Astrocyte (in vitro differentiated cells and primary cell): ENCODE measurements around the gene MMP14.

Source experiments
- EZH2 ChIP-seq: IDR thresholded peaks from 2 replicates; pipeline ENCODE4 v1.6.1; 2012; ENCODE audit warnings: mild to moderate bottlenecking, low read length, inconsistent platforms; ENCODE audit not compliant: insufficient read depth
- TF ChIP-seq, protein P1 (sequence below): IDR thresholded peaks from 2 replicates; pipeline ENCODE4 v1.5.1; 2011; ENCODE audit warnings: low read depth, mild to moderate bottlenecking, inconsistent platforms, low read length, moderate library complexity; ENCODE audit not compliant: insufficient read depth

GRCh38 chr14:22811722-22812121 lies 24.7 kb upstream of the MMP14 start:
- TF ChIP-seq, protein P1, sequence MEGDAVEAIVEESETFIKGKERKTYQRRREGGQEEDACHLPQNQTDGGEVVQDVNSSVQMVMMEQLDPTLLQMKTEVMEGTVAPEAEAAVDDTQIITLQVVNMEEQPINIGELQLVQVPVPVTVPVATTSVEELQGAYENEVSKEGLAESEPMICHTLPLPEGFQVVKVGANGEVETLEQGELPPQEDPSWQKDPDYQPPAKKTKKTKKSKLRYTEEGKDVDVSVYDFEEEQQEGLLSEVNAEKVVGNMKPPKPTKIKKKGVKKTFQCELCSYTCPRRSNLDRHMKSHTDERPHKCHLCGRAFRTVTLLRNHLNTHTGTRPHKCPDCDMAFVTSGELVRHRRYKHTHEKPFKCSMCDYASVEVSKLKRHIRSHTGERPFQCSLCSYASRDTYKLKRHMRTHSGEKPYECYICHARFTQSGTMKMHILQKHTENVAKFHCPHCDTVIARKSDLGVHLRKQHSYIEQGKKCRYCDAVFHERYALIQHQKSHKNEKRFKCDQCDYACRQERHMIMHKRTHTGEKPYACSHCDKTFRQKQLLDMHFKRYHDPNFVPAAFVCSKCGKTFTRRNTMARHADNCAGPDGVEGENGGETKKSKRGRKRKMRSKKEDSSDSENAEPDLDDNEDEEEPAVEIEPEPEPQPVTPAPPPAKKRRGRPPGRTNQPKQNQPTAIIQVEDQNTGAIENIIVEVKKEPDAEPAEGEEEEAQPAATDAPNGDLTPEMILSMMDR: no peak
- TF ChIP-seq EZH2: no peak
